ENCODE measurements around the gene TNIK. TPM values are rescaled to one million over a fixed set of nuclear protein-coding genes. Genes with fewer than 3 reads are reported as not detected.
A peak's percentile ranks its signal among the peaks of the same experiment; 100 is the strongest.

The TNIK gene
- total and polyA plus RNA-seq, 12 donors, result 9.3 to 51.9 (median 35.1) TPM

DNA sequence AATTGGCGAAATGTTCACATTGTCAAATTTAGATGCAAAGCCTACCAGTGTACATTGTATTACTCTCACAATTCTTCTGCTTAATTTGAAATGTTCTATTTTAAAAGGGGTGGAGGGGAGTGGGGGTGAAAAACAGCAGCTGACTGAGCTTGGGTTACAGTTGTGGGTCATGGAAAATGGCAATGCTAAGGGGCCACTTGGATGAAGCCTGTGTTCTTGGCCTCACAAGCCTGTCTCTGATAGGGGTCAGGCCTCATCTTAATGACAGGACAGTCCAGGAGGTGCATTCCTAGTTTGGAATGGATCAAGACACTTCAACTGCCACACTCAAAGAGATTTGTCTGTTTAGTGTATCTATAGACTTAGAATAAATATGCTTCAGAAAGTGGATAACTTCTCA is 158.2 kb downstream of the TNIK start:
- H3K36me3 ChIP-seq, result no peaks in the 10 kb centered on the region
- no peaks in the 10 kb centered on the region for H3K9me3 ChIP-seq
- peak overlapping the region in 3 of 10 donors; percentile 17 to 35 (median 28) for H3K27ac ChIP-seq
- no peak overlapping the region for H3K4me3 ChIP-seq
- TF ChIP-seq, protein P1, sequence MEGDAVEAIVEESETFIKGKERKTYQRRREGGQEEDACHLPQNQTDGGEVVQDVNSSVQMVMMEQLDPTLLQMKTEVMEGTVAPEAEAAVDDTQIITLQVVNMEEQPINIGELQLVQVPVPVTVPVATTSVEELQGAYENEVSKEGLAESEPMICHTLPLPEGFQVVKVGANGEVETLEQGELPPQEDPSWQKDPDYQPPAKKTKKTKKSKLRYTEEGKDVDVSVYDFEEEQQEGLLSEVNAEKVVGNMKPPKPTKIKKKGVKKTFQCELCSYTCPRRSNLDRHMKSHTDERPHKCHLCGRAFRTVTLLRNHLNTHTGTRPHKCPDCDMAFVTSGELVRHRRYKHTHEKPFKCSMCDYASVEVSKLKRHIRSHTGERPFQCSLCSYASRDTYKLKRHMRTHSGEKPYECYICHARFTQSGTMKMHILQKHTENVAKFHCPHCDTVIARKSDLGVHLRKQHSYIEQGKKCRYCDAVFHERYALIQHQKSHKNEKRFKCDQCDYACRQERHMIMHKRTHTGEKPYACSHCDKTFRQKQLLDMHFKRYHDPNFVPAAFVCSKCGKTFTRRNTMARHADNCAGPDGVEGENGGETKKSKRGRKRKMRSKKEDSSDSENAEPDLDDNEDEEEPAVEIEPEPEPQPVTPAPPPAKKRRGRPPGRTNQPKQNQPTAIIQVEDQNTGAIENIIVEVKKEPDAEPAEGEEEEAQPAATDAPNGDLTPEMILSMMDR (IDR thresholded peaks at IDR 0.05), result no peak
- DNase-seq, result no peak
- intact Hi-C loops (cut with DNase I), result loop anchor here in 1 of 10 donors (10.0 kb wide), 1 partner anchor 117 kb away; no protein-coding TSS in a partner anchor
- WGBS, 2 donors, result 92 to 100% methylated on average over 1 of the region's 1 CpG
- no peaks in the 10 kb centered on the region for H3K27me3 ChIP-seq
- peak in 3 of 8 donors; percentile 35 to 61 (median 46) for ATAC-seq
- peaks cover 0 to 37% (median 14%) of the 10 kb centered on the region in 9 donors for H3K4me1 ChIP-seq

DNA sequence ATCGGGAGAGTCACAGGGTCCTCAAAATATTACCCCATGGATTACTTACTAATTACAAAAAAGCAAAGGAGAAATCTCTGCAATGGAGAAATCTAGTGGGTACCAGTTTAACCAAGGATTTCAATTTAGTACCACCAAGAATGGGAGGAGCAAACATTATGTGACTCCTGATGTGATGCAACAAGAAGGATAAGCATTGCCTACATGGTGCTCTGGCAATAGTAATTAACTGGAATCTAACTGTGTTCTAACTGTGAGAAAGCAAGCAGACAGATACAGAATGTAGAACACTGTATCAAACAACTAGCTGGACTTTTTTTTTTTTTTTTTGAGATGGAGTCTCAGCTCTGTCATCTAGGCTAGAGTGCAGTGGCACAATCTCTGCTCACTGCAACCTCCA is 159.2 kb downstream of the TNIK start:
- ATAC-seq (peak in 1 of 8 donors; percentile 28), DNase-seq (no peak)
- H3K27me3 ChIP-seq, result no peaks in the 10 kb centered on the region
- no peaks in the 10 kb centered on the region for H3K9me3 ChIP-seq
- H3K27ac ChIP-seq, result peak overlapping the region in 1 of 10 donors; percentile 28
- H3K4me1 ChIP-seq, result peaks cover 0 to 39% (median 21%) of the 10 kb centered on the region in 9 donors
- intact Hi-C loops (cut with DNase I), result loop anchor here in 1 of 10 donors (10.0 kb wide), 1 partner anchor 116 kb away; no protein-coding TSS in a partner anchor
- H3K4me3 ChIP-seq, result no peak overlapping the region
- TF ChIP-seq, protein P1 (IDR thresholded peaks at IDR 0.05), result no peak
- H3K36me3 ChIP-seq, result no peaks in the 10 kb centered on the region
- WGBS, 2 donors, result 91 to 100% methylated on average over 1 of the region's 1 CpG

DNA sequence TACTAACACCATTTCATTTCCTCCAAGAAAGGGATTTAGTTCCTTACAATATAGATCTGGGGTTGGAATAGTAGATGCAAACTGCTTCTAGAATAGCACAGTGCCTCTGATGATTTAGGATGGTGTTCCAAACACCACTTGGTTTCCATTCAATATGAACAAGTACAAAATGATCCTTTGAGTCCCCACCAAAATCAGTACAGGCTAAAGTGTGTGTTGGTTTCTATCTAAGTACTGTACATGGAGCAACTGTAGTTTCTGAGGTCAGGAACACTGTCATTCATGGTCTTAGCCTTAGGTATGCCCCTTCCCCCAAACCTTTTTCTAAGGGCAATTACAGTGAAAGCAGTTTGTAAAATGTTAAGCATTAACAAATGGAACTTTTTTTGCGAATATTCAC is 162.3 kb downstream of the TNIK start:
- TF ChIP-seq, protein P1 (IDR thresholded peaks at IDR 0.05), result no peak
- Histone ChIP-seq H3K9me3 (no peaks in the 10 kb centered on the region), H3K4me1 (peaks cover 0 to 52% (median 31%) of the 10 kb centered on the region in 9 donors), H3K36me3 (no peaks in the 10 kb centered on the region), H3K27ac (peak overlapping the region in 2 of 10 donors; percentile 11 to 30), H3K27me3 (no peaks in the 10 kb centered on the region), H3K4me3 (no peak overlapping the region)
- 47 to 97% methylated on average over 1 of the region's 1 CpG for WGBS, 2 donors
- no peak for DNase-seq
- intact Hi-C loops (cut with DNase I), result loop anchor here in 1 of 10 donors (10.0 kb wide), 1 partner anchor 113 kb away; no protein-coding TSS in a partner anchor
- ATAC-seq, result peak in 1 of 8 donors; percentile 65

DNA sequence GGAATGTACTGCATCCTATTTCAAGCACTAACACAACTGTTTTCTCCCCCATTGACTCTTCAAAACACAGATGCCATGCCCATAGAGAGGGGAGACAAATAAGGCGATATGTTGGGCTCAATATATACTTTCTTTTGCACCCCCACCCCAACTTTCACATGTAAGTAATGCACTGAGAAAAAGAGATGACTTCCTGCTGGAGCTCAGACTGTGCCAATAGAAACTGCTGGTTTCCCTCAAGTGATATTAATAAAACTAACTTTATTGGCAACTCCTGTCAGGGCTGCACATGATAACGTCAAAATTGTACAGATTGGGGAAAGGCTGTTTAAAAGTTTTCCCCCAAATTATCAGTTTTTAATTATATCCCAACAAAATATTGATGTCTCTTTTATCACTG is 163.0 kb downstream of the TNIK start:
- WGBS, 2 donors, result 48 to 51% methylated on average over 2 of the region's 2 CpGs
- Histone ChIP-seq H3K27ac (peak overlapping the region in 9 of 10 donors; percentile 19 to 87 (median 80)), H3K4me1 (peaks cover 0 to 50% (median 31%) of the 10 kb centered on the region in 9 donors), H3K4me3 (peak overlapping the region in 1 of 10 donors; percentile 6), H3K9me3 (no peaks in the 10 kb centered on the region), H3K36me3 (no peaks in the 10 kb centered on the region), H3K27me3 (no peaks in the 10 kb centered on the region)
- intact Hi-C loops (cut with DNase I), result loop anchor here in 1 of 10 donors (10.0 kb wide), 1 partner anchor 112 kb away; no protein-coding TSS in a partner anchor
- no peak for ATAC-seq
- TF ChIP-seq, protein P1 (IDR thresholded peaks at IDR 0.05), result no peak
- DNase-seq, result no peak
